Adrenal gland (tissue), 12 donors: Measurements from ENCODE around the gene P2RY1. TPM values are rescaled to one million over a fixed set of nuclear protein-coding genes. Genes with fewer than 3 reads are reported as not detected.
A peak's percentile ranks its signal among the peaks of the same experiment; 100 is the strongest.

ENCODE experiments used
- DNase-seq, 7 donors: peaks; one replicate each; pipeline ENCODE4 v3.0.0-alpha.2; 2019 to 2020
- H3K27ac ChIP-seq, 5 donors: fragments of 200-600 bp; sonication (generic) in 4 of 5; 1 replicate in 3 of 5; 2 replicates in 2 of 5; pipeline versions ENCODE4 v1.5.1 to v1.8.0; 2016 to 2020; ENCODE audit warnings: mild to moderate bottlenecking in 1 of 5
- H3K27me3 ChIP-seq: fragments of 200-600 bp; 2 replicates; pipeline ENCODE4 v1.8.0; 2021
- H3K36me3 ChIP-seq, 2 donors: fragments of 200-600 bp; replicated peaks in 1 of 2; 1 replicate in 1 of 2; 2 replicates in 1 of 2; pipeline versions ENCODE4 v1.5.1 to v1.8.0; 2018 to 2022
- H3K4me1 ChIP-seq, 2 donors: fragments of 200-600 bp; replicated peaks in 1 of 2; 1 replicate in 1 of 2; 2 replicates in 1 of 2; pipeline versions ENCODE4 v1.5.1 to v1.8.0; 2018 to 2021
- H3K4me3 ChIP-seq, 4 donors: fragments of 200-600 bp; sonication (generic) in 3 of 4; one replicate each; pipeline ENCODE4 v1.5.1; 2016 to 2018
- H3K9me3 ChIP-seq, 3 donors: fragments of 200-600 bp; sonication (generic) in 1 of 3; replicated peaks in 1 of 3; 1 replicate in 2 of 3; 2 replicates in 1 of 3; pipeline versions ENCODE4 v1.5.1 to v1.8.0; 2016 to 2021
- CTCF ChIP-seq, 6 experiments: fragments of 450-650 bp in 4 of 6; fragments of 200-600 bp in 2 of 6; sonication (generic) in 1 of 6; IDR thresholded peaks; 1 replicate in 5 of 6; 2 replicates in 1 of 6; pipeline versions ENCODE4 v1.5.1 to v1.8.0; 2016 to 2021; ENCODE audit warnings: antibody characterized with exemption in 6 of 6, mild to moderate bottlenecking in 2 of 6, moderate library complexity in 1 of 6
- POLR2A ChIP-seq, 2 donors: fragments of 450-650 bp; IDR thresholded peaks; one replicate each; pipeline ENCODE4 v1.6.1; 2017; ENCODE audit warnings: antibody characterized with exemption in 2 of 2, mild to moderate bottlenecking in 2 of 2, moderate library complexity in 1 of 2
- WGBS, 4 donors: extraction: QIAGEN DNeasy Blood & Tissue Kit in 2 of 4; methylation state at CpG; one replicate each; pipeline versions ENCODE4 v1.1.5 to v1.1.7; 2013 to 2017; 5-methylcytosine and 5-hydroxymethylcytosine counted together
- intact Hi-C, 2 donors: fragments of 100-400 bp; cut with DNase I; formaldehyde crosslinking; loops; one replicate each; pipeline versions ENCODE4 v1.14.1 to v1.15.0; 2022 to 2023
- polyA plus RNA-seq, 3 donors: library from polyadenylated mRNA; stranded (reverse); fragments of 200-250 nt in 2 of 3; fragments of 350-450 nt in 1 of 3; fragmentation: Illumina TruSeq in 1 of 3; extraction: RNeasy Lipid Tissue Mini Kit (QIAGEN cat#74804) in 1 of 3; gene quantifications; one replicate each; pipeline ENCODE4 v1.2.3, GENCODE V29; 2013 to 2014
- total RNA-seq, 9 donors: library from RNA; depleted of rRNA in 4 of 9; stranded (reverse); fragments of >200 nt in 4 of 9; fragments of 120-200 nt in 1 of 9; fragmentation: NEBNext Ultra II Directional in 1 of 9; extraction: Animal tissue kit (Norgen Biotek cat#: 25700) in 1 of 9; gene quantifications; one replicate each; pipeline versions ENCODE4 v1.1.0 to v1.2.4, GENCODE V29; 2013 to 2023
- donor health status: healthy with polysubstance abuse.
- donor health status: Bipolar disorder and iron deficiency.
- donor health status: DM: yes; HTN: yes; CAD: no.
- donor health status: DM: no; HTN: no; CAD: no.
- donor health status: DM: no; HTN: no; CAD: no.
- donor health status: DM: yes; HTN: yes; CAD: no.

P2RY1 gene
- total and polyA plus RNA-seq, 12 donors, result 0.57 to 7.6 (median 3.5) TPM

- H3K36me3 ChIP-seq, result no peaks in the 10 kb centered on the region
- H3K9me3 ChIP-seq, result no peaks in the 10 kb centered on the region
- H3K27me3 ChIP-seq, result peaks cover 6% of the 10 kb centered on the region
- peak overlapping the region in 1 of 4 donors; percentile 73 for H3K4me3 ChIP-seq
- DNase-seq, result no peak
- H3K4me1 ChIP-seq, result no peaks in the 10 kb centered on the region
- no peak for TF ChIP-seq CTCF (IDR thresholded peaks at IDR 0.05)
- no peak for TF ChIP-seq POLR2A (IDR thresholded peaks at IDR 0.05)
- WGBS, 4 donors, result 76 to 88% (median 81%) methylated on average over 14 of the region's 14 CpGs
- no peak overlapping the region for H3K27ac ChIP-seq
- intact Hi-C loops, result no loop called here
These were observed 1.3 kb downstream of the P2RY1 start for GRCh38 chr3:152836269-152836668.

- no peak overlapping the region for H3K4me3 ChIP-seq
- no peaks in the 10 kb centered on the region for H3K4me1 ChIP-seq
- peaks cover 6% of the 10 kb centered on the region for H3K27me3 ChIP-seq
- intact Hi-C loops, result no loop called here
- no peaks in the 10 kb centered on the region for H3K36me3 ChIP-seq
- 64 to 73% (median 69%) methylated on average over 1 of the region's 1 CpG for WGBS, 4 donors
- H3K9me3 ChIP-seq, result no peaks in the 10 kb centered on the region
- TF ChIP-seq POLR2A (IDR thresholded peaks at IDR 0.05) (no peak), CTCF (IDR thresholded peaks at IDR 0.05) (no peak)
- H3K27ac ChIP-seq, result no peak overlapping the region
- DNase-seq, result no peak
These were observed 4.6 kb downstream of the P2RY1 start for GRCh38 chr3:152839511-152839910.

DNA sequence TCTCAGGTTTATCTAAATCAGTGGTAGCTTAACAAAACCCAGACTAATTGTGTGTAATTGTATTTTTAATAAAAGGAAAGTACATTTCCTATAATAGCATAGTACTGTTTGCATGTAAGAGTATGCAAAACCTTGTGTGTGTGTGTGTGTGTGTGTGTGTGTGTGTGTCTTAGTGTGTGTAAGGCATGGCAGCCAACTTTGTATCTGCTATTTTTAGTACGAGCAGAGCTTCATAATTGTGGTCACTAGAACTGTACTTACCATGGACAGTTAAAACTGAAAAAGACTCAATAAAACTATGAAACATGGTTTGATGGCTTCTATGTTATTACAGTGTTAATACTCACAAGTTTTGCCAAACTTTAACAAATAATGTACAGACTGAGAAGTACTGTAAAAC lies 6.2 kb downstream of the P2RY1 start:
- TF ChIP-seq CTCF (IDR thresholded peaks at IDR 0.05) (no peak), POLR2A (IDR thresholded peaks at IDR 0.05) (no peak)
- Histone ChIP-seq H3K27ac (no peak overlapping the region), H3K4me1 (no peaks in the 10 kb centered on the region), H3K9me3 (no peaks in the 10 kb centered on the region), H3K4me3 (no peak overlapping the region), H3K36me3 (no peaks in the 10 kb centered on the region), H3K27me3 (no peaks in the 10 kb centered on the region)
- 33 to 55% (median 49%) methylated on average over 1 of the region's 1 CpG for WGBS, 4 donors
- no peak for DNase-seq
- intact Hi-C loops, result no loop called here

- Histone ChIP-seq H3K4me1 (no peaks in the 10 kb centered on the region), H3K4me3 (no peak overlapping the region), H3K27ac (no peak overlapping the region), H3K36me3 (no peaks in the 10 kb centered on the region), H3K9me3 (no peaks in the 10 kb centered on the region), H3K27me3 (no peaks in the 10 kb centered on the region)
- TF ChIP-seq POLR2A (IDR thresholded peaks at IDR 0.05) (no peak), CTCF (IDR thresholded peaks at IDR 0.05) (no peak)
- no peak for DNase-seq
- intact Hi-C loops, result no loop called here
These were observed 7.5 kb downstream of the P2RY1 start for GRCh38 chr3:152842413-152842812.
